H1 (cell line): Measurements from ENCODE around the gene CAMTA1.

Source experiments
- CREB1 ChIP-seq: IDR thresholded peaks from 2 replicates; pipeline ENCODE4 v1.6.1; 2012; ENCODE audit warnings: inconsistent platforms
- CTCF ChIP-seq, 3 experiments: IDR thresholded peaks; 1 replicate in 2 of 3; 2 replicates in 1 of 3; pipeline versions ENCODE4 v1.5.1 to v1.6.1; 2011; ENCODE audit warnings: low read length in 3 of 3, mild to moderate bottlenecking in 3 of 3, inconsistent platforms in 2 of 3, low read depth in 1 of 3, moderate library complexity in 1 of 3; ENCODE audit not compliant: insufficient read depth in 1 of 3; ENCODE audit errors: control extremely low read depth in 1 of 3
- TAF1 ChIP-seq: IDR thresholded peaks from 2 replicates; pipeline ENCODE4 v1.6.1; 2011; ENCODE audit warnings: mild to moderate bottlenecking, low read depth, low read length

DNA sequence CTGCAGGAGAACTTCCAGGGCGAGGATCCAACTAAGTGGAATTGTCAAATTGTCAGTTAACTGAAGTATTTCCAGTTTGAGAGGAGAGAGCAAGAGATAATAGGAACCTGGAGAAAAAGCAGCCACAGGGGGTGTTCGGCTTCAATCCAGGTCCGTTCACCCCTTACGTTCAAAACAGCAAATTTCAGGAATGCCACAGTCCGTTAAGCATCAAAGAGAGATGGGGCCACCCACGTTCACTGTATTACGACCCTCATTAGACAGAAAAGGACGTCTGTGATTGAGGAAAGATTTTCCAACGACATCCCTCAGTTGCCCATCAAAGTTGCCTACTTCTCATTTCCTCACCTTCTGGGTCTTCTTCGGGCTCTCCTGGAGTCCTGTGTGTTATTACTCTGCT is 563.3 kb downstream of the CAMTA1 start:
- TF ChIP-seq TAF1 (no peak), CTCF (IDR thresholded peaks at IDR 0.05; ENCODE audit: control extremely low read depth in 1 of 3, insufficient read depth in 1 of 3, low read depth in 1 of 3, low read length in 3 of 3) (no peak), CREB1 (no peak)
